Measurements from ENCODE around the gene NR2C1.

GRCh38 chr12:95066091-95066855 is 7.1 kb downstream of the NR2C1 start:
- no peak for TF ChIP-seq CTCF (IDR thresholded peaks at IDR 0.05; ENCODE audit: insufficient read depth, low read depth, low read length)
- no peak for TF ChIP-seq EZH2 (IDR thresholded peaks at IDR 0.05; ENCODE audit: insufficient read depth, low read length)

All from astrocyte (in vitro differentiated cells and primary cell).